Measurements from ENCODE around the gene DGKB.

GRCh38 chr7:14639801-14640200, 262.8 kb downstream of the DGKB start:
- TF ChIP-seq CTCF (IDR thresholded peaks at IDR 0.05) (no peak), EZH2 (IDR thresholded peaks at IDR 0.05) (no peak)
